ENCODE measurements around the gene AFF2.
A peak's percentile ranks its signal among the peaks of the same experiment; 100 is the strongest.

AFF2 gene

DNA sequence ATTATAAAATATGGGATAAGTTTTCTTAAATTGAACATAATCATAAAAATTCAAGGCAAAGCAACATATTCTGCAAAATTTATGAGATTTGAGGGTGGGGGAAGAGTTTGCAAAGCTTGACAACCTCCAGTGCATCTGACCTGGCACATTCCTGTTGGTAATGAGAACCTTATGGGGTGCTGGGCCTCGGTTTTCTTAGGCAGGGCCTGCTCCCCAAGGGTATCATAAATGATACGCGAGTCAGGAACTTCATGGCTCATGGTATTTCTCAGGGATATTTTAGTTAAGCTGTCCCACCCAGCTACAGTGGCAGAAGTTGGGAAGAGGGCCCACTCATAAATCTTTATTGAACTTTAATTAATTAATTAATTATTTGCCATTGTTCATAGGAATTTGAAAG, 13.2 kb downstream of the AFF2 start:
- no peak for DNase-seq (ENCODE audit: extremely low read depth, low read depth)
- TF ChIP-seq, protein P1, sequence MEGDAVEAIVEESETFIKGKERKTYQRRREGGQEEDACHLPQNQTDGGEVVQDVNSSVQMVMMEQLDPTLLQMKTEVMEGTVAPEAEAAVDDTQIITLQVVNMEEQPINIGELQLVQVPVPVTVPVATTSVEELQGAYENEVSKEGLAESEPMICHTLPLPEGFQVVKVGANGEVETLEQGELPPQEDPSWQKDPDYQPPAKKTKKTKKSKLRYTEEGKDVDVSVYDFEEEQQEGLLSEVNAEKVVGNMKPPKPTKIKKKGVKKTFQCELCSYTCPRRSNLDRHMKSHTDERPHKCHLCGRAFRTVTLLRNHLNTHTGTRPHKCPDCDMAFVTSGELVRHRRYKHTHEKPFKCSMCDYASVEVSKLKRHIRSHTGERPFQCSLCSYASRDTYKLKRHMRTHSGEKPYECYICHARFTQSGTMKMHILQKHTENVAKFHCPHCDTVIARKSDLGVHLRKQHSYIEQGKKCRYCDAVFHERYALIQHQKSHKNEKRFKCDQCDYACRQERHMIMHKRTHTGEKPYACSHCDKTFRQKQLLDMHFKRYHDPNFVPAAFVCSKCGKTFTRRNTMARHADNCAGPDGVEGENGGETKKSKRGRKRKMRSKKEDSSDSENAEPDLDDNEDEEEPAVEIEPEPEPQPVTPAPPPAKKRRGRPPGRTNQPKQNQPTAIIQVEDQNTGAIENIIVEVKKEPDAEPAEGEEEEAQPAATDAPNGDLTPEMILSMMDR (IDR thresholded peaks at IDR 0.05; ENCODE audit: low read depth, low read length): no peak

DNA sequence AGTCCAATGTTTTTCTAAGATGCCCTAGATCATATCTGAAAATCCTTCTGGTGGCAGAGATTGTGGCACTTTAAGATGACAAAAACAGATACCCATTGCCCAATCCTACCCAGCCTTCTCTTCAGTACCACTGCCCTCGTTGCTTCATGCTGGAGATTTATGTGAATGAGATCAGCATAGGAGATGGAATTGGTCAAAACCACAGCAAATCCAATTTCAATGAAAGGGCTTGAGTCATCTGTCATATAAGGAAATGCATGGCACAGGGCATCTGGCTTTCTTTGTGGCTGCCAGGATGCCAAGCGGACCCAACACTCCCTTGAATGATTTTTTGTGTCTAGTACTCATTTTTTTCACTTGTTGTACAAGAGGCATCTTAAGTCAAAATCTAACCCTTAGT, 16.8 kb downstream of the AFF2 start:
- no peak for DNase-seq (ENCODE audit: extremely low read depth, low read depth)
- TF ChIP-seq, protein P1 (IDR thresholded peaks at IDR 0.05; ENCODE audit: low read depth, low read length): no peak

- TF ChIP-seq, protein P1 (IDR thresholded peaks at IDR 0.05; ENCODE audit: low read depth, low read length): no peak
Measured at GRCh38 chrX:148522006-148522405, 21.6 kb downstream of the AFF2 start.

GRCh38 chrX:148523303-148524080, 23.1 kb downstream of the AFF2 start:
- DNase-seq (ENCODE audit: extremely low read depth, low read depth): no peak

More at GRCh38 chrX:148522006-148522405, 21.6 kb downstream of the AFF2 start:
- no peak for DNase-seq (ENCODE audit: extremely low read depth, low read depth)

GRCh38 chrX:148530464-148531077, 30.2 kb downstream of the AFF2 start:
- no peak for DNase-seq (ENCODE audit: extremely low read depth, low read depth)
- TF ChIP-seq, protein P1 (IDR thresholded peaks at IDR 0.05; ENCODE audit: low read depth, low read length): peak; percentile 68

More at GRCh38 chrX:148523303-148524080, 23.1 kb downstream of the AFF2 start:
- TF ChIP-seq, protein P1 (IDR thresholded peaks at IDR 0.05; ENCODE audit: low read depth, low read length): no peak

DNA sequence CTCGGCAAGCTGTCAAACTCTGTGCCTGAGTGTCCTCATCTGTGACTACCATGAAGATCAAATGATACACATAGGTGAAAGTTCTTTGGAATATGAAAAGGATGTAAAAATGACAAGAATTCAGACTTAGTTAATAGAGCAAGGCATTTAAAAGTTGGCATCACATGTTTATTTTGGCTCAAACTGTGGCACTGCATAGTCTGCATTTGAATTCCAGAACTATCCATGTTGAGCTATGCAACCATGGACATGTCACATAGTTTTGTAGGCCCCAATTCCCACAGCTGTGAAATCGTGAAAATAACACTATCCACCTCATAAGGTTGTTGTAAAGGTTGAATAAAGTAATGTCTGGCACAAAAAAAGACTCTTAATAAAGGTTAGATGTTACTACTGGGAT, 33.9 kb downstream of the AFF2 start:
- TF ChIP-seq, protein P1 (IDR thresholded peaks at IDR 0.05; ENCODE audit: low read depth, low read length): no peak
- DNase-seq (ENCODE audit: extremely low read depth, low read depth): no peak

- DNase-seq (ENCODE audit: extremely low read depth, low read depth): no peak
- TF ChIP-seq, protein P1 (IDR thresholded peaks at IDR 0.05; ENCODE audit: low read depth, low read length): no peak
Measured at GRCh38 chrX:148535639-148536038, 35.2 kb downstream of the AFF2 start.

Measured in AG09319 (cell line).